Measurements from ENCODE around the gene SHISAL1.

SHISAL1 gene

GRCh38 chr22:44196241-44196640, 116.5 kb downstream of the SHISAL1 start:
- no peak overlapping the region for H3K27ac ChIP-seq (ENCODE audit: low read depth, low read length)

GRCh38 chr22:44195189-44195871, 117.4 kb downstream of the SHISAL1 start:
- no peaks in the 10 kb centered on the region for H3K9me3 ChIP-seq (ENCODE audit: low read length)
- H3K36me3 ChIP-seq (ENCODE audit: insufficient read depth, low read length): no peaks in the 10 kb centered on the region
- no peak overlapping the region for H3K4me3 ChIP-seq (ENCODE audit: low read depth in 1 of 2, low read length in 2 of 2)
- H3K9ac ChIP-seq (ENCODE audit: low read length): no peak overlapping the region
- H3K27ac ChIP-seq (ENCODE audit: low read depth, low read length): no peak overlapping the region
- no peaks in the 10 kb centered on the region for H3K27me3 ChIP-seq (ENCODE audit: control insufficient read depth in 1 of 2, insufficient read depth in 2 of 2, low read length in 2 of 2)
- H3K4me1 ChIP-seq (ENCODE audit: insufficient read depth, low read length): no peaks in the 10 kb centered on the region

More at GRCh38 chr22:44196241-44196640, 116.5 kb downstream of the SHISAL1 start:
- Histone ChIP-seq H3K27me3 (ENCODE audit: control insufficient read depth in 1 of 2, insufficient read depth in 2 of 2, low read length in 2 of 2) (no peaks in the 10 kb centered on the region), H3K4me1 (ENCODE audit: insufficient read depth, low read length) (no peaks in the 10 kb centered on the region), H3K36me3 (ENCODE audit: insufficient read depth, low read length) (no peaks in the 10 kb centered on the region), H3K4me3 (ENCODE audit: low read depth in 1 of 2, low read length in 2 of 2) (no peak overlapping the region), H3K9me3 (ENCODE audit: low read length) (no peaks in the 10 kb centered on the region), H3K9ac (ENCODE audit: low read length) (no peak overlapping the region)

- no peak overlapping the region for H3K4me3 ChIP-seq (ENCODE audit: low read depth in 1 of 2, low read length in 2 of 2)
- no peaks in the 10 kb centered on the region for H3K9me3 ChIP-seq (ENCODE audit: low read length)
- no peaks in the 10 kb centered on the region for H3K27me3 ChIP-seq (ENCODE audit: control insufficient read depth in 1 of 2, insufficient read depth in 2 of 2, low read length in 2 of 2)
- H3K36me3 ChIP-seq (ENCODE audit: insufficient read depth, low read length): no peaks in the 10 kb centered on the region
- no peak overlapping the region for H3K27ac ChIP-seq (ENCODE audit: low read depth, low read length)
- H3K9ac ChIP-seq (ENCODE audit: low read length): no peak overlapping the region
- H3K4me1 ChIP-seq (ENCODE audit: insufficient read depth, low read length): no peaks in the 10 kb centered on the region
Measured at GRCh38 chr22:44194569-44194968, 118.2 kb downstream of the SHISAL1 start.
